Measurements from ENCODE around the gene USP6NL.
"Not testable (repeated sequence)": the region's sequence is repeated elsewhere in the genome, so short reads cannot be mapped to it uniquely, and the experiment has no call there.

Gene USP6NL

DNA sequence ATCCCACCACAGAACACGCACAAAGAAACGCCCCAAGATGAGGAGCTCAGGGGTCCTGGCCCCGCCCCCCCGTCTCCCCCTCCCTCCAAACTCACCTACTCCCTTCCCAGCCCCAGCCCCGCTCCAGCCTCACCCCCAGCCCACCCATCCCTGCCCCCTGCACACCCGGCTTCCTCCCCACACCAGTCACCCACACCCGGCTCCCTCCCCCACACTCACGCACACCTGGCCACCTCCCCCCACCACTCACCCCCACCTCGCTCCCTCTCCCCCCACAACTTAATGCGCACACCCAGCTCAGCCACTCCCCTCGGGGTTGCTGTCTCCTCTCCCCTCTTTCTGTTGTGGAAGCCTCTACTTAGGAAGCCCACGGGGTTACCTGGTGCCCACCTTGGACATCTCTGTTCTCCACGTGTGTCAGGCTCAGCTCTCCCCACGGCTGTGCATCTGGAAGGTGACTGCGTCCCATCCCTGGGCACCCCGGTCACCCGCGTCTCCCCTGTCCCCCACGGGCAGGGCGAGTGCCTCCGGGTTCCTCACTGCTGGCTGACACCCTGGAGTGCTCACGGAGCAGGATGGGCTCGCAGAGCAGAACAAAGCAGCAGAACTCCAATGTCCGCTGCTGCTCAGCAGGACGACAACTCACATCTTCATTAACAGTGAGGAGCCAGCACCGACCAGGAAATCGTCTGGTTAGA, 166.8 kb downstream of the USP6NL start:
- DNase-seq (ENCODE audit: low read depth in 2 of 2): no peak

DNA sequence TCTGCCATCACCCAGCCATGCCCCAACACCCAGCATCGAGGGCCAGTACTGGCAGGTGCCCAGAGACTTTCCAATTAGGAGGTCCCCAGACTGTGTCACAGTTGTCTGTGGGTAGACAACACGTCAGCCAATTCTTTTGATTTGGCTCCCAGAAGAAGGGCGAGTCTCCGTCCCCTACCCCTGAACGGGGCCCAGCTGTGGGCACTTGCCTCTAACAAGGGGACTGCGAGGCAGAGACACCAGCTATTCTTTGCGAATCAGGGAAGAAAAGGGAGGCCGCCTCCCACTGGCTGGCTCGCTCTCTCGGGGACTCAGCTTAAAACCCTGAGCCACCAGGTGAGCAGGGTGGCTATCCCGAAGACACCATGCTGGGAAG, 167.3 kb downstream of the USP6NL start:
- DNase-seq (ENCODE audit: low read depth in 2 of 2): no peak

DNA sequence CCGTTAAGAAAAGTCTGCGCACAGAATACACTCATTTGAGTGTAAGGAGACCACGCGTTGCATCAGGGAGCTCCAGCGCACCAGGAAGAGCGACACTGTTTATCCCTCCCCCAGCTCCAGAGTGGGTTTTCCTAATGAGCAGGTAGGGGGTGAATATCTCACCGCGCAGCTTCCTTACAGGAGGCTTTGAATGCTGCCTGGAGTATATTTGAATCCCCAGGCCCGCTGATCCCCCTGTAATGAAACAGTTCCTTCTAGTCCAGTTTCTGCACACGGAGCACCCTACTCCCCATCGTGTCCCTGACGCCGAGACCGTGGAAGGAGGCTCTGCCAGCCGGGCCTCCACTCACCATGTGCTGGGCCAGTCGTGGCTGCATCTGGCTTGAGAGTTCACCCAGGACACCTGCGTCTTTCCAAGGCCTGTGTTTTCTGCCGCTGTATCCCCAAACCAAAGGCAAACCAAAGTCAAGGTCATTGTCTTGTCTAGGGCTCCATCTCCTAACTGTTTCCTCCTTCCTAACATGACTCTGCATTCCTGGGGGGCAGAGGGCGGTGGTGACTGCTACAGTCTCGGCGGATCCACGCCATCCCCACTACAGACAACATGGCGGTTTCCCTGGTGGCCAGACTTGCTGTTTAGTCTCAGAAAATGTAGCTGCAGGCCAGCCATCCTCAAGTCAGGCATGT, 167.8 kb downstream of the USP6NL start:
- DNase-seq (ENCODE audit: low read depth in 2 of 2): no peak

DNA sequence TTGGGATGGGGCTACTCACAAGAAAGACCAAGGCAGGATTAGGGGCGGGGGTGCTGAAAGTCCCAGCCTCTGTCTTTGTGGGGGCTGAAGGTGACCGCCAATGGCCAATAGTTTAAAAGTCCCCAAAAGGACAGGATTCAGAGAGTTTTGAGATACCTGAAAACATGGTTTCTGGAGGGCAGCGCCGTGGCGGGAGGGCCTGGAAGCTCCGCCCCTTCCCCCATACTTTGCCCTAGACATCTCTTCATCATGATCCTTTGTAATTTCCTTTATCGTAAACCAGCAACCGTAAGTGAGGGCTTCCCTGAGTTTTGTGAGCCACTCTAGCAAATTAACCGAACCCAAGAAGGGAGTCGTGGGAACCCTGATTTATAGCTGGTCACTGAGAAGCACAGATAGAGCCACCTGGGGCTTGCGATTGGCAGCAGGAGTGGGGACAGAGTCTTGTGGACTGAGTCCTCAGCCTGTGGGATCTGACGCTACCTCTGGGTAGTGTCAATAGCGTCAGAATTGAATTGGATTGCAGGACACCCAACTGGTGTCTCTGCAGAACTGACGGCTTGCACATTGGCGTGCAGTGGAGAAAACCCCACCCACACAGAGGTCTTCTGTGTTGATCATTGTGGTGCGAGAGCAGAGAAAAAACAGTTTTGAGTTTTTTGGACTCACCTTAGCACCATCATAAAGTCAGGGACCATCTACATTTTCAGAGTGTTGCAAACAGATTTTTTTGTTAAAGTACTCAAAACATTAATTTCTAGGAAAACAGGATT, 169.3 kb downstream of the USP6NL start:
- no peak for DNase-seq (ENCODE audit: low read depth in 2 of 2)

DNA sequence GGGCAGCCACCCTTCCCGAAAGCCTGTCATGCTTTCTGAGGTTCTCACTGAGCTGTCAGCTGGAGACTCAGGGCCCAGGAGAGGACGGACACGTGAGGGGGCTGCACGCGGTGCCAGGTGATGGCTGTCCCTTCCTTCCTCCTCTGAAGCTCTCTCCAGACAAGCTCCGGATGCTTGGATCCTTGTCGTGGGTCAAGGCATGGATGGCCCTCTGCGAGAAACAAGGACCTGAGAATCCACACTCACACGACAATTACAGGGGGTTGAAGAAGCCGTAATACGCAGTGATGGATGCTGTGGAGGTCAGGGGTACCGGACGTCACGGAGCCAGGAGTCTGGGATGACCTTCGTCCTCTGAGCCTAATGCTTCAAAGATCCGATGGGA, 170.3 kb downstream of the USP6NL start:
- no peak for DNase-seq (ENCODE audit: low read depth in 2 of 2)

DNA sequence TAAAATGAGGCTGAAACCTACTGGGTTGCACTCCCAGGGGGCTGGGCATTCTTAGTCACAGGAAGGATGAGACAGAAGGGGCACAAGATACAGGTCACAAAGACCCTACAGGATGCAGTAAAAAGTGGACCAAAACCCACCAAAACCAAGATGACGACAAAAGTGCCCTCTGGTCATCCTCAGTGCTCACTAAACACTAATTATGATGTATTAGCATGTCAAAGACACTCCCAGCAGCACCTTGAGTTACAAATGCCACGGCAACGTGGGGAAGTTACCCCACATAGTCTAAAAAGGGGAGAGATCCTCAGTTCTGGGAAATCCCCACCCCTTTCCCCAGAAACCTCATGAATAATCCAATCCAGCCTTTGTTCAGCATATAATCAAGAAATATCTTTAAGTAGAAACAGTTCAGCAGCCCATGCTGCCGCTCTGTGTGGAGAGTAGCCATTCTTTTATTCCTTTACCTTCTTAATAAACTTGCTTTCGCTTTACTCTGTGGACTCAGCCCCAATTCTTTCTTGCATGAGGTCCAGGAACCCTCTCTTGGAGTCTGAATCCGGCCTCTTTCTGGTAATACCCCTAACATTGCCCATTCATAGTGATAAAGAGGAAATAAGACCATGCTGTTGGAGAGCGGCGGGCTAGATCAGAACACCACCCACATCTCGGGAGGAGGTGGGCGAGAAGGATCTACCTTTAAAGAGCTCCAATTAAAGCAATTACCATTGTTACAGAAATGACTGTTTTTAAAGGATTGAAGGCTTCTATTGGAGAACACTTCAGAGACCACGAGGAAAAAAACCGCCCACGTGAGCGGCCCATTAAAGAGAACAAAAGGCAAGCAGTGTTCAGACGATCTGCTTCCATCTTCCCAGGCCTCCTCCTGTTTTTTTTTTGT, 170.9 kb downstream of the USP6NL start:
- DNase-seq (ENCODE audit: low read depth in 2 of 2): peak; percentile 26 to 41

DNA sequence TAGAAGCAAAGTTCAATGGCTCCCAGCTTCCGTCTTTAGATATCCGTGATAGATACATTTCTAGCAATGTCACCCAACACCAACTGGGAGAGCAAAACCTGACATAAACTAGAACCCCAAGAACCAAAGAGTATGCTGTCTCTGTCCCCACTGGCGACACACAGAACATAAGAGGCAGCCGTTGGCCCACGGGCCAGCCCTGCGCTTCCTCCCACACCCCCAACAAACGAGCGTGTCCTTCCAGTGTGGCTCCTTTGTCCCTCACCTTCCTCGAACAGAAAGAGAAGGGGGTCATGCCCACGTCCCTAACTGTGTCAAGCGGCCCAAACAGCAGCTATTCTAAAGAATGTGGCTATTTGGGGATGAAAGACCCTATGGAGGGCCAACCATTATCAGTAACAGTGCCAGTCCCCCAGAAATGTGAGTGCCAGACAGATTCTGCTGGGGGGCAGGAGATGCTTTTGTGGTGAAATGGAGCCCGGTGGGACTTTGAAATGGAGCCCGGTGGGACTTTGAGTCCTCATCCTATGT, 171.9 kb downstream of the USP6NL start:
- DNase-seq (ENCODE audit: low read depth in 2 of 2): no peak

DNA sequence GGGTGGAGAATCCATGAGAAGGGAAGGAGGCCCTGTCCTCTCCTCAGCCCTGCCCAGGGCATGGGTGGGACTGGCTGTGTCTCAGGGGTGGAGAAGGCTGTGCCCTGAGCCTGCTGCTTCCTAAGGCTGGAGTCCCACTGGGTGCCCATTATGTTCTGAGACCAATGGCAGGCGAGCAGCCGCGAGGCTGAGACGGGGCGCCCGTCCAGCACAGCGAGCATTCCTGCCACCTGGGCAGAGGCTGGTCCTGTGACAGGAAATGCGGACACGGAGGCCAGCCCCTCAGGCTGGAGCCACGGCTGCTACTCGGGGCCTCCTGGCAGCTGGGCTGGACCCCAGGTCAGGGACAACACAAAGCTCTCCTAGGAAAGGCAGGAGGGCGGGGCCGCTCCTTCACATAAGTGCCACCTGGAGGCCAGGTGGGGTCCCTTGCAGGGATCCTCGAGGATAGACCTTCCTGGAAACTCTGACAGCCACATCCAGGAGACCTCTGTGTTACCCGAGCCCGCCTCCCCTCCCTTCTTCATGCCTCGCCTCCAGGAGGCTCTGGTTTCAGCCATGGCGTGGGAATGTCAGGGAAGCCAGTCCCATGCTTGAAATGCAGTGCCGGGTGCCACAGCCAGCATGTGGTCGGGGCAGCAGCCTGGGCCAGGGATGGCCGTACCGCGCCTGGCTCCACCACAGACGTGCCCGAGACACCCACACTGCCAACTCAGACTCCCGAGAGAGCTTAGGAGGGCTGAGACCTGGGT, 173.9 kb downstream of the USP6NL start:
- DNase-seq (ENCODE audit: low read depth in 2 of 2): no peak

DNA sequence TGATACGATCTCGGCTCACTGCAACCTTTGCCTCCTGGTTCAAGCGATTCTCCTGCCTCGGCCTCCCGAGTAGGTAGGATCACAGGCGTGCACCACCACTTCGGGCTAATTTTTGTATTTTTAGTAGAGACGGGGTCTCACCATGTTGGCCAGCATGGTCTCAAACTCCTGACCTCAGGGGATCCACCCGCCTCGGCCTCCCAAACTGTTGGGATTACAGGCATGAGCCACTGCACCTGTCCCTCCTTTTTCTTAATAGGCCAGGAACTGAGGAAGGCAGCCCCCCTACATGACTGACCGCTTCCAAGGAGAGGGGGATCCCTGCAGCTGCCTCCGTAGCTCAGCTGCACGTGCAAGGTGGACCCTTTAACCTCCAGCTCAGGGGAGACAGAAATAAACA, 175.0 kb downstream of the USP6NL start:
- DNase-seq (ENCODE audit: low read depth in 2 of 2): not testable (repeated sequence)

DNA sequence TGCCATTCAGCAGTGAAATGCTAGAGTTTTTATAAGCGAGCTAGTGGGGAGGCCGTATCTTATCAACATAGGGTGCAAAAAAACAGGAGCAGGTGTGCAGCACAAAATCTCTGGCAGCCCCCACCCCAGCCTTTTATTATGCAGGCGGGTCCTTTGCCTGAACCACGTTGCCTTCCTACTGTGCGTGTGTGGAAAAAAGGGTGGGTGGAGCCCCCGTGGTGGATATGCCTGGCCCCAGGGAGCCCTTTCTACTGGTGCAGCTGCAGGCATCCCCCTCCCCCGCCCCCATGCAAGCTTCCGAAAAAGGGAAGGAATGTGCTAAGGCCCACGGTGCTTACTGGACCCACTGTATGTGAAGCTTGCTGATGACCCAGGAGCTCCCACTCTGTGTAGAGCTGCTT, 175.9 kb downstream of the USP6NL start:
- DNase-seq (ENCODE audit: low read depth in 2 of 2): no peak

DNA sequence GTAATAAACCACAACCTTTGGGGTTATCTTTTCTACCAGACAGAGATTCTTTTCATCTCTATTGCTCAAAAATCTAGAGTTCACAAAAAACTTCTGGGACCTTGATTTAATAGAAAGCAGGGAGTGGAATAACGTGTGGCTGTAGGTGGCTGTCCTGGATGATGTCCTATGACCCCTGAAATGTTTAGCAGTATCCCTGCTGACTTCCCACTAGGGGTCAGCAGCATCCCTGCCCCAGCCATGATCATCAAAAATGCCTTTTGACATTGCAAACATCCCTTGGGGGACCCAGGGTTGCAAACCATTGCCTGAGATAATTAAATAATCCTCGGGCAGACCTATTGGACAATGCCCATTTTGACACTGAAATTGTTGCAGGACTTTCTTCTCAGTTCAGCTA, 177.1 kb downstream of the USP6NL start:
- no peak for DNase-seq (ENCODE audit: low read depth in 2 of 2)

DNA sequence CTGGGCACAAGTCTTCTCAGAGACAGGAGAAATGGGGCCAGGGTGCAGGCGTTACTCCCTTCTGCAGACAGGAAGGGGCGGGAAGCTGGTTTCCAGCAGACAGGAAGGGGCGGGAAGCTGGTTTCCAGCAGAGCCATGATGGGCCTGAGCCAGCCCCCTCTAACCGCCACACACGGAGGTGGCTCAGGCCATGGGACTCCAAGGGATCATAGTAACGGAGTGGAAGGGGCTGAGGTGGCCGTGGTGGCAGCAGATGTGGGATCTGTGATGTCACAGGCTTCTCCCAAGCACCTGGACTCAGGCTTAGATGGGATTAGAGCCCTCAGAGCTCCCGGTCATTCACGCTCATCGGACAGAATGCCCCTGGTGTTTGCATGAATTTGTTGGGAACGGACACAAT, 177.8 kb downstream of the USP6NL start:
- no peak for DNase-seq (ENCODE audit: low read depth in 2 of 2)

DNA sequence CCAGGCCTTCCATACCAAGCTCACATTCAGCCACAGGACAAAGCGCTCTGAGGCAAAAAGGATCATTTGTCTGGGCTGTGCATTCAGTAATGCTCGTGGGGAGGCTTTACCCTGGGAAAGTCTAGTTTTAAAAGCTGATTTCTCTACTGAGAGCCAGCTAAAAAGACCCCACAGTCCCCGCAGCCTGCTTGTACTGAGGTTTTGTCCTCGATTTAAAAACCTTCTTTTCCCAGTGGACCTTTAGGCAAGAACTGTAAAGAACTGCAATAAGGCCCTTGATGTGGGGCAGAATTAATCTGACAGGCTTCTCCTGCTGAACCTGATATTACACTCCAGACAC, 180.3 kb downstream of the USP6NL start:
- no peak for DNase-seq (ENCODE audit: low read depth in 2 of 2)

DNA sequence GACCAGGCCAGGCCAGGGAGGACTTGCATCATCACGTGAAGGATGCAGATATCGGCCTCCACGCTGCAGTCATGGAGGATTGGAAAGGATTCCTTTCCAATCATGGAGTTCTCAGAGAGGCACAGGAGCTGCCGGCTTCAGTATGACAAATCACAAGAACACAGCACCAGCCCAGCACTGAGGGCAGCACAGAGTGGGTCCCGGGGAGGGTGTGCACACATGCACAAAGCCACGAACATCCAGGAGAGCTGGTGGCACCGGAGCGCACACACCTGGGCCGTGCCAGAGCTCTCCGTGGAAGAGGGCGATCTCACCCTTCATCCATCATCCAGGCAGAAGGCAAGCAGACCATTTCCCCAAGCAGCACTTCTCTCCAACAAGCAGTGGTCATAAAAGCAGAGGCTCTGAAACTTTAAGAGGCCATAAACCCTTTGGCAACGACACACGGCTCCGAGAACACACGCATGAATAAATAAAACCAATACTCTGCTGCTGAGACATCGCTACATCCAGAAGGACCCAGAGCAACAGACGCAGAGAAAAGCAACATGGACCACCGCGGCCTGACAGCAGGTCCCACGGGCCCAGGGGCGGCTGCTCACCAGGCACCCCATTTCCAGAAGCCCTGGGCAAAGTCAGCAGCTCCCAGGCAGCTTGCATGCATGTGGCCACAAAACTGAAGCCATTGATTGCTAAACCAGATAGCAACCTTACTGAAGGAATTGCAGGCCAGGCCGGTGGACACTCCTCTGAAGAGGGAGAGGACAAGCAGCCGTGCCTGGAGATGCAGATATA, 180.8 kb downstream of the USP6NL start:
- DNase-seq (ENCODE audit: low read depth in 2 of 2): no peak

DNA sequence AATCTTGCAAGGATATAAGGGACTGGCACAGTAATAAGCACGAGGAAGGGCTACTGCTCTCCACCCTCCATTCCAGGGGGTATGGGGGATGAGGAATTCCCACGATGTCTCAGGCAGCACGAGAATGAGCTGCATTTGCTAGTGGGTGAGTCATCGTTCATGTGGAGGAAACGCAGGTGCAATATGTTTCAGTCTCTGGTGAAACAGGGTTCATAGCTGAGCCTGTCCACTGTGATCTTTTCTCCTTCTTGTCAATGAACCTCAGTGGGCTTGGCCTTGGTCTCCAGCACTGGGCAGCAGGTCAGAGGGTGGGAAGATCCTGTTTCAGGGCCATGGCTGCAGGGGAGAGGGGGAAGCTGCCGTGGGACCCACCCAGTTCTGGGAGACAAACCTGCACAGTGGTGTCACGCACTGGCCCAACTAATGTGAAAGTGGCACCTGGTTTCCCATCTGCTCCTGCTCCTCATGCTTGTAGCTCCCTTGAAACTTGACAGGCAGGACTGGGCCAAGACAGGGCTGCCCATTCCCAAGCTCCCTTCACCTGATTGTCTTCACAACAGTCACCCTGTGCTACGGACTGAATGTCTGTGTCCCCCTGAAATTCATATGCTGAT, 181.9 kb downstream of the USP6NL start:
- no peak for DNase-seq (ENCODE audit: low read depth in 2 of 2)

DNA sequence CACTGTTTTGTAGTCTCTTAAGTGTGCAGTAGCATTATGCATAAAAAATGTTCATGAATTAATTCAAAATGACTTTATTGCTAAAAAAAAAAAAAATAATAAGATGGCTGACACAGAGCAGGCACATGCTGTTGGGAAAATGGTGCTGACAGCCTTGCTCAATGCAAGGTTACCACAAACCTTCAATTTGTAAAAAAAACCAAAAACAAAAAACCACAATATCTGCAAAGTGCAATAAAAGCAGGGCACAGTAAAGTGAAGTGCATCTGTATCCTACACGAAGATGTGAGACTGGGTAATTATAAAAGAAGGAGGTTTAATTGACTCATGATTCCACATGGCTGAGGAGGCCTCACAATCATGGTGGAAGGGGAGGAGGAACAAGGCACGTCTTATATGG, 185.8 kb downstream of the USP6NL start:
- DNase-seq (ENCODE audit: low read depth in 2 of 2): no peak

DNA sequence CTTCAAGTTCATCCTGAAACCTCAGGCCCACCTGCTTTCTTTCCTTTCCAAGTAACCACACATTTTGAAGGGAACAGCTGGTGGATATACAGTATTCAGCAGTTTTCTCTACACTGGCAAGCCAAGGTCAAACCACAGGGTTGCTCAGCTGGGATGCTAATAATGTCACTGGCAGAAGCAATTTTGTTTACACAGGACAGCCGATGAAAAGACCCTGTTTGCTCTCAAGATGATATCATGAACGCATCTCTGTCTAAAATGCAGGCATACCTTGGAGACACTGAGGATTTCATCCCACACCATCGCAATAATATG, 186.2 kb downstream of the USP6NL start:
- no peak for DNase-seq (ENCODE audit: low read depth in 2 of 2)

DNA sequence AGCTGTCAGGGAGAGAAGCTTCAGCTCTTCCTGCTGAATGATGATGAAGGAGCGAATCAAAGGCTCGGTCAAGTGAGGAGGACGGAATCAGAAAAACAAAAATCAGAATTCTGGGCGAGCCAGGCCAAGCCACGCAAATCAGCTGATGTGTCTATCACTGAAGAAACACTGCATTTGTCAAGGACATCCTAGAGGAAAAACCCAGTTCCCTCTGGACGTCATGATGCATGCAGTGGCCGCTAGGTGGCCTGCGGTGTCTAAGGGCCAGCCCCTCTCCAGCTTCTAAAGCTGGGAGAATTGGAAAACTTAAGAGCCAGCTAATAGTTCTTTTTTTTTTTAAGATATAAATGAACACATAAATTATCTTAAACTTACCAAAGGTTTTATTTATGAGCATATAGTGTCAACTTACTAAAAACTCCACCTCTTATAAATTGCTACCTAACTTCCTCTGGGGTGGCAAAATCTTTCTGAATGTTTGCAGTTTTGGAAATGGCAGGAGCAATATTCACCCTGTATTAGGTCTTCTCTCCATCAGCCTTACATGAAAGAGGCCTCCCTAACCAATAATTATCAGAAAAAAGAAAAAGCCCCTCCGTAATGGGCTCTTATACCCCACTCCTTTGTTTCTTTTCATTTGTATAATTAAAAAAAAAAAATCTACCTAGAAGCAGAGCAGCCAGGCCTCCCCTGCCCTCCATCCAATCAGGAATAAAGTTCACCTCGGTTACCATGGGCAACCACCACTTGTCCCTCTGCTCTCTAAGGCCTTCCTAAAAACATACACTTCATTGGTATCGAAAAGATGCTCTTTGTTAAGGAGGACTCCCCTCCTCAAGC, 186.8 kb downstream of the USP6NL start:
- DNase-seq (ENCODE audit: low read depth in 2 of 2): no peak

DNA sequence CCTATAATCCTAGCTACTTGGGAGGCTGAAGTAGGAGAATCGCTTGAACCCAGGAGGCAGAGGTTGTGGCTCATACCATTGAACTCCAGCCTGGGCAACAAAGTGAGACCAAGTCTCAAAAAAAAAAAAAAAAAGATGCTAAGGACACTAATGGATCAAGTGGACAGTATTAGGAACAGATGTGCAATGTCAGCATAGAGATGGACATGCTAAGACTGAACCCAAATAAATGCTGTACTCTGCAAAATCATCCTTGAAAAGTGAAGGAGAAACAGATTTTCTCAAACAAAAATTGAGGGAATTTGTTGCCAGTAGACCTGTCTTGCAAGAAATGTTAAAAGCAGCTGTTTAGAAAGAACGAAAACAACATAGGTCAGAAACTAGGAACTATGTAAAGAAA, 194.5 kb downstream of the USP6NL start:
- DNase-seq (ENCODE audit: low read depth in 2 of 2): no peak

Data from stimulated activated CD4-positive, alpha-beta T cell treated with anti-CD3 and anti-CD28 coated beads, Interleukin-15, amount 100 ng/mL, for 48 hours (primary cell).